Thymus (tissue), 11 donors: ENCODE data around the gene KDR. TPM values are rescaled to one million over a fixed set of nuclear protein-coding genes. Genes with fewer than 3 reads are reported as not detected.

Experiments
- DNase-seq, 9 donors: peaks; one replicate each; pipeline ENCODE4 v3.0.0-alpha.2; 2013; ENCODE audit warnings: low spot score in 9 of 9, low read depth in 6 of 9, missing footprints in 1 of 9
- H3K27ac ChIP-seq, 2 donors: one replicate each; pipeline ENCODE4 v1.5.1; 2013; ENCODE audit warnings: control low read depth in 1 of 2, low read depth in 1 of 2, low read length in 1 of 2, mild to moderate bottlenecking in 1 of 2, moderate library complexity in 1 of 2
- H3K27me3 ChIP-seq, 2 donors: one replicate each; pipeline ENCODE4 v1.5.1; 2013; ENCODE audit warnings: low read length in 1 of 2; ENCODE audit not compliant: control insufficient read depth in 2 of 2, insufficient read depth in 1 of 2
- H3K36me3 ChIP-seq, 2 donors: one replicate each; pipeline ENCODE4 v1.5.1; 2013; ENCODE audit warnings: low read length in 1 of 2, mild to moderate bottlenecking in 1 of 2, moderate library complexity in 1 of 2; ENCODE audit not compliant: control insufficient read depth in 2 of 2, insufficient read depth in 2 of 2
- H3K4me1 ChIP-seq, 2 donors: one replicate each; pipeline ENCODE4 v1.5.1; 2013; ENCODE audit warnings: low read length in 2 of 2; ENCODE audit not compliant: control insufficient read depth in 2 of 2, insufficient read depth in 2 of 2
- H3K4me3 ChIP-seq, 2 donors: one replicate each; pipeline ENCODE4 v1.5.1; 2013; ENCODE audit warnings: low read length in 2 of 2, control low read depth in 1 of 2, mild to moderate bottlenecking in 1 of 2
- H3K9me3 ChIP-seq, 2 donors: one replicate each; pipeline ENCODE4 v1.5.1; 2013; ENCODE audit warnings: low read length in 1 of 2, mild to moderate bottlenecking in 1 of 2; ENCODE audit not compliant: control insufficient read depth in 2 of 2, insufficient read depth in 1 of 2
- WGBS: extraction: QIAGEN DNeasy Blood & Tissue Kit; methylation state at CpG from one replicate; pipeline ENCODE4 v1.1.7; 2013; 5-methylcytosine and 5-hydroxymethylcytosine counted together
- polyA plus RNA-seq: library from polyadenylated mRNA; stranded (reverse); fragments of 200-250 nt; gene quantifications from one replicate; pipeline ENCODE4 v1.2.3, GENCODE V29; 2013
- total RNA-seq: library from RNA; stranded (reverse); fragments of 120-200 nt; gene quantifications from one replicate; pipeline ENCODE4 v1.2.4, GENCODE V29; 2013
- donor health status: healthy.

Gene KDR
- total and polyA plus RNA-seq, 2 donors = 4.4 to 10.2 TPM

GRCh38 chr4:55078987-55079386, 46.4 kb downstream of the KDR start:
- Histone ChIP-seq H3K4me1 (peaks cover 0 to 8% of the 10 kb centered on the region in 2 donors), H3K27ac (no peak overlapping the region), H3K27me3 (no peaks in the 10 kb centered on the region), H3K9me3 (no peaks in the 10 kb centered on the region), H3K36me3 (no peaks in the 10 kb centered on the region), H3K4me3 (no peak overlapping the region)
- WGBS = 79% methylated on average over 8 of the region's 8 CpGs
- DNase-seq = no peak

GRCh38 chr4:55077577-55077976, 47.8 kb downstream of the KDR start:
- Histone ChIP-seq H3K27me3 (no peaks in the 10 kb centered on the region), H3K27ac (no peak overlapping the region), H3K4me3 (no peak overlapping the region), H3K9me3 (no peaks in the 10 kb centered on the region), H3K4me1 (peaks cover 0 to 8% of the 10 kb centered on the region in 2 donors), H3K36me3 (no peaks in the 10 kb centered on the region)
- 90% methylated on average over 2 of the region's 2 CpGs for WGBS
- DNase-seq = no peak

- Histone ChIP-seq H3K27ac (no peak overlapping the region), H3K4me1 (peaks cover 0 to 8% of the 10 kb centered on the region in 2 donors), H3K9me3 (no peaks in the 10 kb centered on the region), H3K36me3 (no peaks in the 10 kb centered on the region), H3K27me3 (no peaks in the 10 kb centered on the region), H3K4me3 (no peak overlapping the region)
- DNase-seq = peak in 1 of 9 donors; percentile 12
- 38% methylated on average over 5 of the region's 5 CpGs for WGBS
Measured at GRCh38 chr4:55075823-55076716, 49.3 kb downstream of the KDR start.

GRCh38 chr4:55075376-55075775, 50.0 kb downstream of the KDR start:
- WGBS = 94% methylated on average over 3 of the region's 3 CpGs

GRCh38 chr4:55074386-55074785, 51.0 kb downstream of the KDR start:
- peaks cover 0 to 8% of the 10 kb centered on the region in 2 donors for H3K4me1 ChIP-seq
- no peak overlapping the region for H3K27ac ChIP-seq
- no peaks in the 10 kb centered on the region for H3K36me3 ChIP-seq
- no peak for DNase-seq
- no peaks in the 10 kb centered on the region for H3K9me3 ChIP-seq
- WGBS = 96% methylated on average over 5 of the region's 5 CpGs
- no peak overlapping the region for H3K4me3 ChIP-seq
- H3K27me3 ChIP-seq = no peaks in the 10 kb centered on the region

More at GRCh38 chr4:55075376-55075775, 50.0 kb downstream of the KDR start:
- Histone ChIP-seq H3K27me3 (no peaks in the 10 kb centered on the region), H3K36me3 (no peaks in the 10 kb centered on the region), H3K27ac (no peak overlapping the region), H3K4me3 (no peak overlapping the region), H3K9me3 (no peaks in the 10 kb centered on the region), H3K4me1 (peaks cover 0 to 8% of the 10 kb centered on the region in 2 donors)
- no peak for DNase-seq

- Histone ChIP-seq H3K27me3 (no peaks in the 10 kb centered on the region), H3K9me3 (no peaks in the 10 kb centered on the region), H3K4me1 (peaks cover 0 to 8% of the 10 kb centered on the region in 2 donors), H3K4me3 (no peak overlapping the region), H3K36me3 (no peaks in the 10 kb centered on the region), H3K27ac (no peak overlapping the region)
- 93% methylated on average over 1 of the region's 1 CpG for WGBS
- no peak for DNase-seq
Measured at GRCh38 chr4:55071951-55072350, 53.4 kb downstream of the KDR start.

- no peaks in the 10 kb centered on the region for H3K9me3 ChIP-seq
- WGBS = 77% methylated on average over 5 of the region's 5 CpGs
- H3K4me1 ChIP-seq = no peaks in the 10 kb centered on the region
- no peaks in the 10 kb centered on the region for H3K36me3 ChIP-seq
- no peak overlapping the region for H3K4me3 ChIP-seq
- H3K27me3 ChIP-seq = no peaks in the 10 kb centered on the region
- H3K27ac ChIP-seq = no peak overlapping the region
- no peak for DNase-seq
Measured at GRCh38 chr4:55069248-55069647, 56.1 kb downstream of the KDR start.

GRCh38 chr4:55068522-55068921, 56.9 kb downstream of the KDR start:
- no peaks in the 10 kb centered on the region for H3K4me1 ChIP-seq
- H3K27ac ChIP-seq = no peak overlapping the region
- 93% methylated on average over 7 of the region's 7 CpGs for whole genome bisulfite sequencing
- H3K27me3 ChIP-seq = no peaks in the 10 kb centered on the region
- H3K36me3 ChIP-seq = no peaks in the 10 kb centered on the region
- no peak overlapping the region for H3K4me3 ChIP-seq
- H3K9me3 ChIP-seq = no peaks in the 10 kb centered on the region
- DNase-seq = no peak

GRCh38 chr4:55066018-55066417, 59.4 kb downstream of the KDR start:
- H3K27me3 ChIP-seq = no peaks in the 10 kb centered on the region
- H3K4me3 ChIP-seq = no peak overlapping the region
- no peak for DNase-seq
- H3K9me3 ChIP-seq = no peaks in the 10 kb centered on the region
- H3K4me1 ChIP-seq = no peaks in the 10 kb centered on the region
- no peak overlapping the region for H3K27ac ChIP-seq
- no peaks in the 10 kb centered on the region for H3K36me3 ChIP-seq
- 96% methylated on average over 6 of the region's 6 CpGs for WGBS
